ENCODE measurements around the gene TRIM44. TPM values are rescaled to one million over a fixed set of nuclear protein-coding genes. Genes with fewer than 3 reads are reported as not detected.

TRIM44 gene
- total RNA-seq, 4 donors from 2014 or later, result 22.3 to 46.7 (median 39.5) TPM

GRCh38 chr11:35624781-35625180 lies 37.8 kb upstream of the TRIM44 start:
- Histone ChIP-seq H3K4me3 (no peak overlapping the region), H3K9me3 (no peaks in the 10 kb centered on the region), H3K27me3 (peaks cover 0 to 6% of the 10 kb centered on the region in 2 donors), H3K4me1 (peaks cover 0 to 10% (median 8%) of the 10 kb centered on the region in 4 donors), H3K36me3 (no peaks in the 10 kb centered on the region), H3K27ac (no peak overlapping the region)
- no peak for DNase-seq (ENCODE audit: low spot score in 2 of 2)
- TF ChIP-seq CTCF (IDR thresholded peaks at IDR 0.05), result no peak
- no peak for TF ChIP-seq POLR2A (IDR thresholded peaks at IDR 0.05)
- no peak for TF ChIP-seq EP300 (IDR thresholded peaks at IDR 0.05)

GRCh38 chr11:35626501-35626900 lies 36.1 kb upstream of the TRIM44 start:
- Histone ChIP-seq H3K4me3 (no peak overlapping the region), H3K27me3 (no peaks in the 10 kb centered on the region), H3K36me3 (no peaks in the 10 kb centered on the region), H3K9me3 (no peaks in the 10 kb centered on the region), H3K4me1 (peaks cover 0 to 4% (median 0%) of the 10 kb centered on the region in 4 donors), H3K27ac (no peak overlapping the region)
- TF ChIP-seq EP300 (IDR thresholded peaks at IDR 0.05), result no peak
- no peak for TF ChIP-seq CTCF (IDR thresholded peaks at IDR 0.05)
- no peak for TF ChIP-seq POLR2A (IDR thresholded peaks at IDR 0.05)
- DNase-seq (ENCODE audit: low spot score in 2 of 2), result no peak
- 92 to 97% methylated on average over 2 of the region's 2 CpGs for WGBS, 2 donors

- WGBS, 2 donors, result 72 to 77% methylated on average over 4 of the region's 4 CpGs
- no peak overlapping the region for H3K4me3 ChIP-seq
- H3K36me3 ChIP-seq, result no peaks in the 10 kb centered on the region
- DNase-seq (ENCODE audit: low spot score in 2 of 2), result no peak
- H3K27ac ChIP-seq, result no peak overlapping the region
- TF ChIP-seq CTCF (IDR thresholded peaks at IDR 0.05) (no peak), POLR2A (IDR thresholded peaks at IDR 0.05) (no peak), EP300 (IDR thresholded peaks at IDR 0.05) (no peak)
- peaks cover 0 to 4% (median 0%) of the 10 kb centered on the region in 4 donors for H3K4me1 ChIP-seq
- no peaks in the 10 kb centered on the region for H3K9me3 ChIP-seq
- H3K27me3 ChIP-seq, result peaks cover 0 to 7% of the 10 kb centered on the region in 2 donors
Observed at GRCh38 chr11:35629511-35629910, 33.1 kb upstream of the TRIM44 start.

GRCh38 chr11:35629914-35630313 lies 32.7 kb upstream of the TRIM44 start:
- WGBS, 2 donors, result 46 to 55% methylated on average over 6 of the region's 6 CpGs
- H3K27ac ChIP-seq, result no peak overlapping the region
- no peak for DNase-seq (ENCODE audit: low spot score in 2 of 2)
- no peak for TF ChIP-seq EP300 (IDR thresholded peaks at IDR 0.05)
- TF ChIP-seq CTCF (IDR thresholded peaks at IDR 0.05), result no peak
- TF ChIP-seq POLR2A (IDR thresholded peaks at IDR 0.05), result no peak
- peaks cover 0 to 4% (median 0%) of the 10 kb centered on the region in 4 donors for H3K4me1 ChIP-seq
- peaks cover 0 to 7% of the 10 kb centered on the region in 2 donors for H3K27me3 ChIP-seq
- no peaks in the 10 kb centered on the region for H3K36me3 ChIP-seq
- no peaks in the 10 kb centered on the region for H3K9me3 ChIP-seq
- no peak overlapping the region for H3K4me3 ChIP-seq

GRCh38 chr11:35631891-35632290 lies 30.7 kb upstream of the TRIM44 start:
- no peak for DNase-seq (ENCODE audit: low spot score in 2 of 2)
- peaks cover 0 to 4% (median 0%) of the 10 kb centered on the region in 4 donors for H3K4me1 ChIP-seq
- no peaks in the 10 kb centered on the region for H3K36me3 ChIP-seq
- H3K4me3 ChIP-seq, result no peak overlapping the region
- TF ChIP-seq EP300 (IDR thresholded peaks at IDR 0.05), result no peak
- TF ChIP-seq POLR2A (IDR thresholded peaks at IDR 0.05), result no peak
- no peak for TF ChIP-seq CTCF (IDR thresholded peaks at IDR 0.05)
- H3K27me3 ChIP-seq, result peaks cover 0 to 7% of the 10 kb centered on the region in 2 donors
- H3K27ac ChIP-seq, result no peak overlapping the region
- WGBS, 2 donors, result 78 to 94% methylated on average over 3 of the region's 3 CpGs
- no peaks in the 10 kb centered on the region for H3K9me3 ChIP-seq
